Hepatocyte (in vitro differentiated cells): ENCODE results near the gene NT5C1B.

Experiments used
- EZH2 ChIP-seq: fragments of 200-600 bp; sonication (generic); IDR thresholded peaks from 2 replicates; pipeline ENCODE4 v1.6.1; 2016; ENCODE audit warnings: antibody characterized with exemption, mild to moderate bottlenecking, borderline replicate concordance
- EZH2phosphoT487 ChIP-seq: fragments of 200-600 bp; sonication (generic); IDR thresholded peaks from one replicate; pipeline ENCODE4 v1.6.1; 2018; ENCODE audit warnings: antibody characterized with exemption, mild to moderate bottlenecking, low read depth, moderate library complexity; ENCODE audit not compliant: unreplicated experiment, severe bottlenecking
- TF ChIP-seq, protein P1 (sequence below): fragments of 200-600 bp; sonication (generic); IDR thresholded peaks from 2 replicates; pipeline ENCODE4 v1.5.1; 2016; ENCODE audit warnings: antibody characterized with exemption, mild to moderate bottlenecking; ENCODE audit not compliant: poor library complexity

- TF ChIP-seq, protein P1, sequence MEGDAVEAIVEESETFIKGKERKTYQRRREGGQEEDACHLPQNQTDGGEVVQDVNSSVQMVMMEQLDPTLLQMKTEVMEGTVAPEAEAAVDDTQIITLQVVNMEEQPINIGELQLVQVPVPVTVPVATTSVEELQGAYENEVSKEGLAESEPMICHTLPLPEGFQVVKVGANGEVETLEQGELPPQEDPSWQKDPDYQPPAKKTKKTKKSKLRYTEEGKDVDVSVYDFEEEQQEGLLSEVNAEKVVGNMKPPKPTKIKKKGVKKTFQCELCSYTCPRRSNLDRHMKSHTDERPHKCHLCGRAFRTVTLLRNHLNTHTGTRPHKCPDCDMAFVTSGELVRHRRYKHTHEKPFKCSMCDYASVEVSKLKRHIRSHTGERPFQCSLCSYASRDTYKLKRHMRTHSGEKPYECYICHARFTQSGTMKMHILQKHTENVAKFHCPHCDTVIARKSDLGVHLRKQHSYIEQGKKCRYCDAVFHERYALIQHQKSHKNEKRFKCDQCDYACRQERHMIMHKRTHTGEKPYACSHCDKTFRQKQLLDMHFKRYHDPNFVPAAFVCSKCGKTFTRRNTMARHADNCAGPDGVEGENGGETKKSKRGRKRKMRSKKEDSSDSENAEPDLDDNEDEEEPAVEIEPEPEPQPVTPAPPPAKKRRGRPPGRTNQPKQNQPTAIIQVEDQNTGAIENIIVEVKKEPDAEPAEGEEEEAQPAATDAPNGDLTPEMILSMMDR, result no peak
- TF ChIP-seq EZH2, result no peak
- no peak for TF ChIP-seq EZH2phosphoT487
Measured at GRCh38 chr2:18559531-18560030, 29.8 kb downstream of the NT5C1B start.
